ENCODE results near the gene CD300LB. TPM values are rescaled to one million over a fixed set of nuclear protein-coding genes. Genes with fewer than 3 reads are reported as not detected.

The CD300LB gene
- total RNA-seq, 1 donor from 2014 or later = not detected

DNA sequence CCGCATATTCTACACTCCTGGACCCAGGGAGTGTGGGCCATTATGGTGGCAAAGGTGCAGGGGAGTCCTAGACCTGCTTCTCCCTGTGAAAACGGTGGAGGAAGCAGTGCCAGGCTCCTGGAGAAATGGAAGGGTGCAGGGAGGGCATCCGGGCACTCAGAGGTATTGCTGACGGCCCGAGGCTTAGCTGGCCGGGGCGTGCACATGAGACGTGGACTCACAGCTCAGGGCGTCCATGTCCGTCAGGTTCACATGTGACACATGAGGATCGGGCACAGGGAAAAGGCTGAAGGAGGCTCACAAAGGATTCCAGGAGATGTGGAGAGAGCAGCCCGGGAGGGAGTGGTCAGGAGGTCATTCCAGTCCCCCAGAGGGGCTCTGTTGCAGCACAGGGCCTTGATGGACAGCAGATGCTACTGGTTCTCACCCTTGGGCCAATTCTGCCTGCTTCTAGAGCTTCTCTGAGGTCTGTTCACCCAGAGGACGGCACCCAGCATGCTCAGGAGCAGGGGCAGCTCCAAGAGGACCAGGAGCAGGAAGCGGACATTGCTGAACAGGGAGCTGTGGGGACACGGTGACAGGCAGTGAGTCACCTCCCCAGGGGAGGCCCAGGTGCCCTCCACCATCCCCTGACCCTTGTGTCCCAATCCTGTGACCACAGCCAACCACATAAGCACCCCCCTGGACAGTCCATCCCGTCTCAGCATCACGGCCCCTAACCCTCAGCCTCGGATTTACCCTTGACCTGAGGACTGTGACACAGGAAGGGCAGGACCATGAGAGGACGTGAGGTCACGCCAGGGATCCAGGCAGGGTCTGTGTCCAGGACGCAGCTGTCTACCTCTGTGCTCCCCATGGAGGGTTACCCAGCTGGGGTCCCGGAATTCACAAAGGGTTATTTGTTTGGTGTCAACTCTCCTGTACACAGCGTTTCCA, 10.2 kb upstream of the CD300LB start:
- FAIRE-seq (no peak), DNase-seq (ENCODE audit: low read depth) (no peak)
- H3K9ac ChIP-seq (ENCODE audit: low read length) = no peak overlapping the region
- no peak overlapping the region for H3K4me3 ChIP-seq (ENCODE audit: insufficient read depth, low read depth, low read length)
- no peaks in the 10 kb centered on the region for H4K20me1 ChIP-seq (ENCODE audit: insufficient read depth, low read length)
- H3K4me3 Mint-ChIP-seq (ENCODE audit: unreplicated experiment) = no peak overlapping the region
- no peaks in the 10 kb centered on the region for H3K4me1 ChIP-seq (ENCODE audit: insufficient read depth, low read length)
- H3K27ac Mint-ChIP-seq (ENCODE audit: unreplicated experiment) = no peak overlapping the region
- peaks cover 45% of the 10 kb centered on the region for H3K27me3 Mint-ChIP-seq (ENCODE audit: low read depth, unreplicated experiment)
- H3K9me3 ChIP-seq (ENCODE audit: insufficient read depth, low read depth, low read length) = no peaks in the 10 kb centered on the region
- H3K27ac ChIP-seq (ENCODE audit: low read depth, low read length) = no peak overlapping the region
- H3K36me3 Mint-ChIP-seq (ENCODE audit: low read depth, unreplicated experiment) = no peaks in the 10 kb centered on the region
- no peaks in the 10 kb centered on the region for H3K36me3 ChIP-seq (ENCODE audit: insufficient read depth, low read length)
- no peaks in the 10 kb centered on the region for H3K9me3 Mint-ChIP-seq (ENCODE audit: unreplicated experiment)
- TF ChIP-seq, protein P1, sequence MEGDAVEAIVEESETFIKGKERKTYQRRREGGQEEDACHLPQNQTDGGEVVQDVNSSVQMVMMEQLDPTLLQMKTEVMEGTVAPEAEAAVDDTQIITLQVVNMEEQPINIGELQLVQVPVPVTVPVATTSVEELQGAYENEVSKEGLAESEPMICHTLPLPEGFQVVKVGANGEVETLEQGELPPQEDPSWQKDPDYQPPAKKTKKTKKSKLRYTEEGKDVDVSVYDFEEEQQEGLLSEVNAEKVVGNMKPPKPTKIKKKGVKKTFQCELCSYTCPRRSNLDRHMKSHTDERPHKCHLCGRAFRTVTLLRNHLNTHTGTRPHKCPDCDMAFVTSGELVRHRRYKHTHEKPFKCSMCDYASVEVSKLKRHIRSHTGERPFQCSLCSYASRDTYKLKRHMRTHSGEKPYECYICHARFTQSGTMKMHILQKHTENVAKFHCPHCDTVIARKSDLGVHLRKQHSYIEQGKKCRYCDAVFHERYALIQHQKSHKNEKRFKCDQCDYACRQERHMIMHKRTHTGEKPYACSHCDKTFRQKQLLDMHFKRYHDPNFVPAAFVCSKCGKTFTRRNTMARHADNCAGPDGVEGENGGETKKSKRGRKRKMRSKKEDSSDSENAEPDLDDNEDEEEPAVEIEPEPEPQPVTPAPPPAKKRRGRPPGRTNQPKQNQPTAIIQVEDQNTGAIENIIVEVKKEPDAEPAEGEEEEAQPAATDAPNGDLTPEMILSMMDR (IDR thresholded peaks at IDR 0.05; ENCODE audit: insufficient read depth, low read depth, low read length) = no peak
- no peak for TF ChIP-seq EZH2 (IDR thresholded peaks at IDR 0.05; ENCODE audit: insufficient read depth, low read length)
- H3K79me2 ChIP-seq (ENCODE audit: insufficient read depth, low read length) = no peaks in the 10 kb centered on the region
- H3K4me2 ChIP-seq (ENCODE audit: low read length) = no peak overlapping the region
- H3K4me1 Mint-ChIP-seq (ENCODE audit: low read depth, unreplicated experiment) = no peaks in the 10 kb centered on the region
- no peak overlapping the region for H2AFZ ChIP-seq (ENCODE audit: low read depth, low read length)
- H3K27me3 ChIP-seq (ENCODE audit: insufficient read depth, low read length) = peaks cover 3% of the 10 kb centered on the region

DNA sequence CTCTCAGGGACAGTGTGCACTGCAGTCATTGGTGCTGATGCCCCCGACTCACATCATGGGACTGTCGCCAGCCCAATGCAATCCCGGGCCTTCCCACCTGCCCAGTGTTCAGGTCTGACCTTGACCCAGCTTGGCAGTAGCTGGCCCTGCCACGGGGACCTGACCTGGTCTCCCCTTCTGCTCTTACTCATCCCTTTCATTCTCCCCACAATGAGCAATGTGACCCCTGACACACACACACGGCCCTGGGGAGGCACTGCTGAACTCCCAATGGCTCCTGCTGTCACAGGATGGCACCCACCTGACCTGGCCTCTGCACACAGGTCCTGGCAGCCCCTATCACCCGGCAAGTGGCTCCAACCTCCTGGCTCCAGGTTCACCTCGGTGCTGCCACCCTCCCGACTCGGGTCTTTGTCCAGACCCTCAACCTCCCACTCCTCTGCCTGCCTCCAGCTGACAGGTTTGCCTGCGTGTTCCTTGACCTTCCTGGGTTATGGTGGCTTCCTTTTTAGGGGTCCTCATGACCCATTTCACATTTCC, 8.1 kb upstream of the CD300LB start:
- no peaks in the 10 kb centered on the region for H3K36me3 Mint-ChIP-seq (ENCODE audit: low read depth, unreplicated experiment)
- no peak for FAIRE-seq
- H3K27me3 Mint-ChIP-seq (ENCODE audit: low read depth, unreplicated experiment) = peaks cover 46% of the 10 kb centered on the region

More for the DNA sequence above, 8.1 kb upstream of the CD300LB start:
- Histone ChIP-seq H3K4me3 (ENCODE audit: insufficient read depth, low read depth, low read length) (no peak overlapping the region), H3K27ac (ENCODE audit: low read depth, low read length) (no peak overlapping the region), H3K27me3 (ENCODE audit: insufficient read depth, low read length) (peaks cover 3% of the 10 kb centered on the region), H3K4me1 (ENCODE audit: insufficient read depth, low read length) (no peaks in the 10 kb centered on the region), H3K4me2 (ENCODE audit: low read length) (no peak overlapping the region), H3K9me3 (ENCODE audit: insufficient read depth, low read depth, low read length) (no peaks in the 10 kb centered on the region), H3K9ac (ENCODE audit: low read length) (no peak overlapping the region), H4K20me1 (ENCODE audit: insufficient read depth, low read length) (no peaks in the 10 kb centered on the region), H3K79me2 (ENCODE audit: insufficient read depth, low read length) (no peaks in the 10 kb centered on the region), H2AFZ (ENCODE audit: low read depth, low read length) (no peak overlapping the region), H3K36me3 (ENCODE audit: insufficient read depth, low read length) (no peaks in the 10 kb centered on the region)
- Mint-ChIP-seq H3K4me1 (ENCODE audit: low read depth, unreplicated experiment) (no peaks in the 10 kb centered on the region), H3K27ac (ENCODE audit: unreplicated experiment) (no peak overlapping the region), H3K4me3 (ENCODE audit: unreplicated experiment) (no peak overlapping the region), H3K9me3 (ENCODE audit: unreplicated experiment) (no peaks in the 10 kb centered on the region)
- TF ChIP-seq, protein P1 (IDR thresholded peaks at IDR 0.05; ENCODE audit: insufficient read depth, low read depth, low read length) = no peak
- no peak for TF ChIP-seq EZH2 (IDR thresholded peaks at IDR 0.05; ENCODE audit: insufficient read depth, low read length)
- no peak for DNase-seq (ENCODE audit: low read depth)

Data from astrocyte (in vitro differentiated cells and primary cell).